ENCODE results near the gene SLC25A23.

- TF ChIP-seq POLR2AphosphoS5 (IDR thresholded peaks at IDR 0.05; ENCODE audit: borderline replicate concordance, low read depth, low read length) (no peak), EZH2 (IDR thresholded peaks at IDR 0.05) (no peak), FOXP2 (optimal IDR thresholded peaks at IDR 0.05; ENCODE audit: control extremely low read depth, extremely low read length, insufficient read depth) (no peak)
Measured at GRCh38 chr19:6473647-6474046, 14.1 kb upstream of the SLC25A23 start.
